OCI-LY1 (cell line): ENCODE data around the gene CHID1.

Experiments used
- CTCF ChIP-seq: fragments of 200-600 bp; sonication (generic), shearing (Covaris generic); IDR thresholded peaks from 2 replicates; pipeline ENCODE4 v1.5.1; 2017; ENCODE audit warnings: mild to moderate bottlenecking, antibody characterized with exemption, low read length, moderate library complexity, mixed read lengths
- EZH2 ChIP-seq: fragments of 200-600 bp; sonication (generic), shearing (Covaris generic); IDR thresholded peaks from 2 replicates; pipeline ENCODE4 v1.8.0; 2017; ENCODE audit warnings: borderline replicate concordance, mixed run types, mild to moderate bottlenecking, antibody characterized with exemption, low read length, moderate library complexity, mixed read lengths

GRCh38 chr11:910589-911030 is at the start of gene CHID1:
- TF ChIP-seq CTCF (no peak), EZH2 (no peak)
